B cell (primary cell): ENCODE measurements around the gene EIF4A3. TPM values are rescaled to one million over a fixed set of nuclear protein-coding genes. Genes with fewer than 3 reads are reported as not detected.

Experiments used
- ATAC-seq: fragments of 200-7000 bp; cut with Tn5 transposase; one replicate; pipeline ENCODE4 v1.10.0; 2021; ENCODE audit warnings: low read depth, mild to moderate bottlenecking, moderate number of reproducible peaks, moderate library complexity
- CTCF ChIA-PET: fragments of 350-600 bp; sonication (Branson Sonifier 250); formaldehyde crosslinking; loops from one replicate; lab custom pipeline; 2021; ENCODE audit warnings: antibody characterized with exemption, inconsistent platforms; lab: Charles Lee
- POLR2A ChIA-PET: fragments of 350-600 bp; sonication (Branson Sonifier 250); formaldehyde crosslinking; loops from one replicate; lab custom pipeline; 2021; ENCODE audit warnings: antibody characterized with exemption; lab: Charles Lee
- DNase-seq: peaks from one replicate; pipeline ENCODE4 v3.0.0; 2013
- H2AFZ ChIP-seq: 2 replicates; pipeline ENCODE4 v1.6.1; 2012; ENCODE audit warnings: mild to moderate bottlenecking, low read depth, low read length; ENCODE audit not compliant: insufficient read depth, poor library complexity, severe bottlenecking
- H3K27ac ChIP-seq, 2 donors: 1 replicate in 1 of 2; 2 replicates in 1 of 2; pipeline ENCODE4 v1.5.1; 2012 to 2013; ENCODE audit warnings: low read length in 2 of 2, mild to moderate bottlenecking in 2 of 2, moderate library complexity in 1 of 2
- H3K27me3 ChIP-seq, 4 experiments: fragments of 200-600 bp in 1 of 4; sonication (generic) in 1 of 4; replicated peaks in 1 of 4; 1 replicate in 2 of 4; 2 replicates in 2 of 4; pipeline versions ENCODE4 v1.6.1 to v1.7.0; 2013 to 2016; ENCODE audit warnings: low read length in 3 of 4, mild to moderate bottlenecking in 2 of 4, mixed read lengths in 1 of 4, moderate library complexity in 1 of 4; ENCODE audit not compliant: insufficient read depth in 4 of 4, control insufficient read depth in 3 of 4; ENCODE audit errors: control extremely low read depth in 1 of 4
- H3K36me3 ChIP-seq, 2 experiments: replicated peaks in 1 of 2; 1 replicate in 1 of 2; 2 replicates in 1 of 2; pipeline versions ENCODE4 v1.6.1 to v1.7.1; 2013; ENCODE audit warnings: low read length in 1 of 2; ENCODE audit not compliant: insufficient read depth in 2 of 2, control insufficient read depth in 1 of 2; ENCODE audit errors: control extremely low read depth in 1 of 2, extremely low read depth in 1 of 2
- H3K4me1 ChIP-seq, 2 donors: fragments of 200-600 bp in 1 of 2; sonication (generic) in 1 of 2; 1 replicate in 1 of 2; 2 replicates in 1 of 2; pipeline versions ENCODE4 v1.5.1 to v1.6.1; 2013 to 2017; ENCODE audit warnings: low read length in 2 of 2; ENCODE audit not compliant: control insufficient read depth in 2 of 2, insufficient read depth in 2 of 2
- H3K4me2 ChIP-seq: replicated peaks from 2 replicates; pipeline ENCODE3; 2012; ENCODE audit warnings: mild to moderate bottlenecking, low read depth, low read length; ENCODE audit not compliant: poor library complexity, severe bottlenecking
- H3K4me3 ChIP-seq, 5 experiments: fragments of 200-600 bp in 1 of 5; sonication (generic) in 1 of 5; 1 replicate in 3 of 5; 2 replicates in 2 of 5; pipeline versions ENCODE4 v1.5.1 to v1.7.0; 2011 to 2016; ENCODE audit warnings: low read length in 4 of 5, mild to moderate bottlenecking in 4 of 5, low read depth in 2 of 5, control low read depth in 1 of 5, moderate library complexity in 1 of 5; ENCODE audit not compliant: insufficient read depth in 1 of 5; ENCODE audit errors: control extremely low read depth in 1 of 5, extremely low read depth in 1 of 5
- H3K79me2 ChIP-seq: fragments of 200-600 bp; sonication (generic); one replicate; pipeline ENCODE4 v1.6.0; 2016; ENCODE audit warnings: low read length; ENCODE audit not compliant: control insufficient read depth, insufficient read depth
- H3K9ac ChIP-seq: fragments of 200-600 bp; sonication (generic); 2 replicates; pipeline ENCODE4 v1.6.1; 2017; ENCODE audit warnings: mild to moderate bottlenecking, low read length, moderate library complexity
- H3K9me3 ChIP-seq, 3 donors: one replicate each; pipeline versions ENCODE4 v1.6.1 to v1.7.1; 2013; ENCODE audit warnings: low read length in 2 of 3; ENCODE audit not compliant: control insufficient read depth in 2 of 3, insufficient read depth in 1 of 3; ENCODE audit errors: control extremely low read depth in 1 of 3
- H4K20me1 ChIP-seq: 2 replicates; pipeline ENCODE4 v1.6.0; 2012; ENCODE audit warnings: mild to moderate bottlenecking, low read length; ENCODE audit not compliant: insufficient read depth, control insufficient read depth, poor library complexity, severe bottlenecking
- H3K27ac Mint-ChIP-seq: one replicate; pipeline ENCODE4 v1.8.0; 2021; ENCODE audit warnings: mixed read lengths
- H3K27me3 Mint-ChIP-seq: one replicate; pipeline ENCODE4 v1.8.0; 2021; ENCODE audit warnings: mixed read lengths
- H3K4me1 Mint-ChIP-seq: one replicate; pipeline ENCODE4 v1.8.0; 2021; ENCODE audit warnings: mixed read lengths
- H3K4me3 Mint-ChIP-seq: one replicate; pipeline ENCODE4 v1.8.0; 2021; ENCODE audit warnings: mixed read lengths
- H3K9me3 Mint-ChIP-seq: one replicate; pipeline ENCODE4 v1.8.0; 2022; ENCODE audit warnings: mixed read lengths; ENCODE audit not compliant: insufficient read depth
- EZH2 ChIP-seq: IDR thresholded peaks from 2 replicates; pipeline ENCODE4 v1.6.1; 2012; ENCODE audit warnings: borderline replicate concordance, low read depth, mild to moderate bottlenecking, moderate library complexity, low read length; ENCODE audit not compliant: insufficient read depth, poor library complexity, severe bottlenecking
- whole genome bisulfite sequencing: methylation state at CpG from one replicate; pipeline ENCODE4 v1.1.5; 2013; ENCODE audit warnings: missing lambda C conversion rate; ENCODE audit not compliant: insufficient coverage; 5-methylcytosine and 5-hydroxymethylcytosine counted together
- intact Hi-C: fragments of 100-400 bp; cut with micrococcal nuclease; formaldehyde crosslinking; loops from one replicate; pipeline ENCODE4 v1.10.0; 2022
- polyA plus RNA-seq: library from polyadenylated mRNA; depleted of rRNA; stranded (reverse); fragments of >200 nt; gene quantifications from 2 replicates; pipeline ENCODE4 v1.2.3, GENCODE V29; 2012
- total RNA-seq, 2 donors: library from RNA; stranded (reverse); fragments of 120-200 nt in 1 of 2; gene quantifications; 1 replicate in 1 of 2; 2 replicates in 1 of 2; pipeline versions ENCODE4 v1.2.3 to v1.2.4, GENCODE V29; 2013 to 2022
- TF ChIP-seq, protein P1 (sequence below): fragments of 200-600 bp; IDR thresholded peaks from one replicate; pipeline ENCODE4 v1.8.0; 2022; ENCODE audit warnings: antibody characterized with exemption, mild to moderate bottlenecking

Gene EIF4A3
- total and polyA plus RNA-seq, 2 donors (not counting 1 experiment from before 2014, with no cell fraction given): 86.0 to 137 TPM

DNA sequence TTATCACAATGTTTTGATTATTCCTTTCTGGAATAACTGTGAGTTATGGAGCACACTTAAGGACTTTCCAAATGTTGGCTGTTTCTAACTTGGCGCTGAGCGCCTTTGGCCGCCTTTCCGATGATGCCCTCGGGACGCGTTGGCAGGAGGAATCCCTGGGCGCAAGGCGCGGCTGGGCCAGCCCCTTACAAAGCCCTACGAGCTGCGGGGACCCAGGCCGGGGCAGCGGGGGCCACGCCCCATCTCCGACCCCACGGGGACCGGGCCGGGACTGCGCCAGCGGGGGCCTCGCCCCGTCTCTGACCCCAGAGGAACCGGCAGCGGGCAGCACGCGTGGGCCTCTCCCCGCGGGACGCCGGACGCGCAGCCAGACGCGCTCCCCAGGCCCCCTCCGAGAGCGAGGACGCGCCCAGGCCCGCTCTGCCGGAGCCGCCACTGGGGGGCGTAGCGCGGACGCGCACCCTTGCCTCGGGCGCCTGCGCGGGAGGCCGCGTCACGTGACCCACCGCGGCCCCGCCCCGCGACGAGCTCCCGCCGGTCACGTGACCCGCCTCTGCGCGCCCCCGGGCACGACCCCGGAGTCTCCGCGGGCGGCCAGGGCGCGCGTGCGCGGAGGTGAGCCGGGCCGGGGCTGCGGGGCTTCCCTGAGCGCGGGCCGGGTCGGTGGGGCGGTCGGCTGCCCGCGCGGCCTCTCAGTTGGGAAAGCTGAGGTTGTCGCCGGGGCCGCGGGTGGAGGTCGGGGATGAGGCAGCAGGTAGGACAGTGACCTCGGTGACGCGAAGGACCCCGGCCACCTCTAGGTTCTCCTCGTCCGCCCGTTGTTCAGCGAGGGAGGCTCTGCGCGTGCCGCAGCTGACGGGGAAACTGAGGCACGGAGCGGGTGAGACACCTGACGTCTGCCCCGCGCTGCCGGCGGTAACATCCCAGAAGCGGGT lies 45.6 kb downstream of the EIF4A3 start, which contains the start of gene GAA:
Gene GAA (plus strand): TSS at position 571 of the 935 bp plus-strand sequence. CDS start 3,006 bp downstream, outside the sequence.
- Mint-ChIP-seq H3K4me3 (peak within 1 kb of the TSS; percentile 90), H3K9me3 (no peaks in the 10 kb centered on the region), H3K27me3 (no peaks in the 10 kb centered on the region), H3K4me1 (peaks cover 24% of the 10 kb centered on the region), H3K27ac (peak within 1 kb of the TSS; percentile 91)
- intact Hi-C loops: loop anchor here (1.0 to 5.0 kb wide), 3 partner anchors 46 to 162 kb away; partner anchors contain the start of gene EIF4A3
- WGBS: under 1% methylated on average over 114 of the region's 114 CpGs
- H3K4me2 ChIP-seq: peak within 1 kb of the TSS; percentile 95
- peak within 1 kb of the TSS; percentile 65 to 81 for H3K27ac ChIP-seq
- H3K4me1 ChIP-seq: peaks cover 14 to 22% of the 10 kb centered on the region in 2 donors
- DNase-seq (peak; percentile 93), ATAC-seq (peak; percentile 89)
- peaks cover 0 to 3% (median 0%) of the 10 kb centered on the region in 4 experiments for H3K27me3 ChIP-seq
- peak within 1 kb of the TSS; percentile 64 to 88 (median 84) for H3K4me3 ChIP-seq
- no peaks in the 10 kb centered on the region for H3K36me3 ChIP-seq
- no peaks in the 10 kb centered on the region for H4K20me1 ChIP-seq
- POLR2A ChIA-PET: interaction anchor here (0.5 to 1.5 kb wide), 7 partner anchors 15 to 1914 kb away, joined by 3 to 6 read pairs (median 3); no protein-coding TSS in a partner anchor
- H3K9ac ChIP-seq: peak within 1 kb of the TSS; percentile 88
- H2AFZ ChIP-seq: peak within 1 kb of the TSS; percentile 94
- TF ChIP-seq, protein P1, sequence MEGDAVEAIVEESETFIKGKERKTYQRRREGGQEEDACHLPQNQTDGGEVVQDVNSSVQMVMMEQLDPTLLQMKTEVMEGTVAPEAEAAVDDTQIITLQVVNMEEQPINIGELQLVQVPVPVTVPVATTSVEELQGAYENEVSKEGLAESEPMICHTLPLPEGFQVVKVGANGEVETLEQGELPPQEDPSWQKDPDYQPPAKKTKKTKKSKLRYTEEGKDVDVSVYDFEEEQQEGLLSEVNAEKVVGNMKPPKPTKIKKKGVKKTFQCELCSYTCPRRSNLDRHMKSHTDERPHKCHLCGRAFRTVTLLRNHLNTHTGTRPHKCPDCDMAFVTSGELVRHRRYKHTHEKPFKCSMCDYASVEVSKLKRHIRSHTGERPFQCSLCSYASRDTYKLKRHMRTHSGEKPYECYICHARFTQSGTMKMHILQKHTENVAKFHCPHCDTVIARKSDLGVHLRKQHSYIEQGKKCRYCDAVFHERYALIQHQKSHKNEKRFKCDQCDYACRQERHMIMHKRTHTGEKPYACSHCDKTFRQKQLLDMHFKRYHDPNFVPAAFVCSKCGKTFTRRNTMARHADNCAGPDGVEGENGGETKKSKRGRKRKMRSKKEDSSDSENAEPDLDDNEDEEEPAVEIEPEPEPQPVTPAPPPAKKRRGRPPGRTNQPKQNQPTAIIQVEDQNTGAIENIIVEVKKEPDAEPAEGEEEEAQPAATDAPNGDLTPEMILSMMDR: peak; percentile 86
- TF ChIP-seq EZH2: no peak
- H3K9me3 ChIP-seq: no peaks in the 10 kb centered on the region
- H3K79me2 ChIP-seq: no peaks in the 10 kb centered on the region
- CTCF ChIA-PET: interaction anchor here (0.6 to 1.5 kb wide), 17 partner anchors 8 to 170 kb away, joined by 3 to 13 read pairs (median 5); no protein-coding TSS in a partner anchor
